HUES6 (cell line): ENCODE measurements around the gene HYDIN.
"Not testable (repeated sequence)": the region's sequence is repeated elsewhere in the genome, so short reads cannot be mapped to it uniquely, and the experiment has no call there.

Experiments
- H3K27ac ChIP-seq: 2 replicates; pipeline ENCODE4 v1.7.0; 2013; ENCODE audit warnings: low read depth, mild to moderate bottlenecking, low read length, inconsistent platforms
- H3K27me3 ChIP-seq: 2 replicates; pipeline ENCODE4 v1.6.1; 2013; ENCODE audit warnings: low read length; ENCODE audit not compliant: control insufficient read depth, insufficient read depth
- H3K36me3 ChIP-seq: 2 replicates; pipeline ENCODE4 v1.6.1; 2013; ENCODE audit warnings: low read length; ENCODE audit not compliant: control insufficient read depth, insufficient read depth
- H3K4me1 ChIP-seq: 2 replicates; pipeline ENCODE4 v1.6.1; 2013; ENCODE audit warnings: low read length; ENCODE audit not compliant: control insufficient read depth, insufficient read depth
- H3K4me3 ChIP-seq: 2 replicates; pipeline ENCODE4 v1.5.1; 2013; ENCODE audit warnings: low read depth, low read length
- H3K9ac ChIP-seq: one replicate; pipeline ENCODE4 v1.6.1; 2013; ENCODE audit warnings: mild to moderate bottlenecking, low read length
- H3K9me3 ChIP-seq: 2 replicates; pipeline ENCODE4 v1.6.1; 2013; ENCODE audit warnings: low read depth, low read length; ENCODE audit not compliant: control insufficient read depth, insufficient read depth

The HYDIN gene

DNA sequence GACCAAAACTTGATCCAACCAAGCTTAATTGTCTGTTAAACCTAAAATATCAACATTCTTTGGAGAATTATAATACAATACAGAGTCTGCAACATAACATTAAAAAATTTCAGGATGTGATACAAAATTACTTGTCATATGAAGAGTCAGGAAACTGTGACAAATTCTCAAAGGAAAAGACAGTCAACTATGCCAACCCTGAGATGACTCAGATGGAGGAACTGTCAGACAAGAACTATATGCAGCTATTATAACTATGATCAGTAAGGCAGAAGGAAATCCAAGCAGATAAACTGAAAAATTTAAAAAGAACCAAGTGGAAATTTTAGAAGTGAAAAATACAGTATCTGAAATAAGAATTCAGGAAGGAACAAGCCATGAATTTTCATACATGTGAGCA lies 299.8 kb downstream of the HYDIN start:
- not testable (repeated sequence) for H3K27me3 ChIP-seq, H3K4me3 ChIP-seq, H3K27ac ChIP-seq, H3K4me1 ChIP-seq, H3K9me3 ChIP-seq, H3K36me3 ChIP-seq, H3K9ac ChIP-seq

DNA sequence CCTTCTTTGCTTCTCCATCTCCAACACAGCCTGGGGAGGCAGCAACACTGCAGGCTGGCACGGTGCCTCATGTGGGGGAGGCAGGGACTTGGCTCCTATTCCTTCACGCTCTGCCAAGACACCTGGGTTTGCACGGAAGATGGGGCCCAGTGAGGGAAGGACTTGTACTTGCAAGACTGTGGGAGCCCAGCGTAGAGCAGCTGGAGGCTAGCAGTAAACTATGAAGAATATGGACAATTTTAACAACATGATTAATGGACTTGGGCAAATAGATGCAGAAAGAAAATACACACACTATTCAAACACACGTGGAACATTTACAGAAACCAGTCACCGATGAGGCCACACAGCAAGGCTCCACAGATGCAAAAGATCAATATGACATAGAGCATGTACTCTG lies 308.4 kb downstream of the HYDIN start:
- not testable (repeated sequence) for H3K36me3 ChIP-seq, H3K4me1 ChIP-seq, H3K27ac ChIP-seq, H3K9ac ChIP-seq, H3K4me3 ChIP-seq, H3K9me3 ChIP-seq, H3K27me3 ChIP-seq

DNA sequence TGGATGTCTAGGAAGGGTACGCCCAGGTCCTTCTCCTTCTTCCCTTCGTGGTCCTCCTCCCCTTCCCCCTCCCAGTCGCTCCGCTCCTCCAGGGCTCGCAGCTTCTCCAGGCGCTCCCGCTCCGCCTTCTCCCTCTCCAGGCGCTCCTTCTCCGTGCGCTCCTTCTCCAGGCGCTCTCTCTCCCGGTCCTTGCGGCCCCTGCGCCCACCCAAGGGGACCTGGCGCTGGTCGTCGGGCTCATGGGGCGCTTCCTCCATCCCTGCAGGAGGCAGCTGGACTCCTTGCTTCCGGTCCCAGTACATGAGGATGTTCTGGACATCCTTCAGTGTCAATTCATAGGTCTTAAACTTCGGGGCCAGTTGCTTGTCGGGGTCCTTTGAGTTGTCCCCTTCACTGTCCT lies 309.9 kb downstream of the HYDIN start:
- H3K27me3 ChIP-seq, H3K4me3 ChIP-seq, H3K27ac ChIP-seq, H3K36me3 ChIP-seq, H3K9me3 ChIP-seq, H3K9ac ChIP-seq, H3K4me1 ChIP-seq: not testable (repeated sequence)

DNA sequence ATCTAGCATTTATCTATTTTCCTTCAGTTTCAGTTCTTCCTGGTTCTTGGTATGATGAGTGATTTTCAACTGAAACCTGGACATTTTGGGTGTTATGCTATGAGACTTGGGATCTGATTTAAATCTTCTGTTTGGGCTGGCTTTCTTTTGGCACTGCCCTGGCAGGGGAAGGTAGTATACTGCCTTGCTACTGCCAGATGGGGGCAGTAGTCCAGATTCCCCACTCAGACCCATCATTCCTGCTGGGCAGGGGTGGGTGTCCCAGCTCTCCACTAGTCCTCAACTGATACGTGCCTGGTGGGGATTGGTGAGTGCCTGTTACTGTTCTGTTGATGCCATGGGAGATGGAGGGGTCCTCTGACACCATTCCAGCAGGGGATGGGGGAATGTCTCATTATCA lies 342.3 kb downstream of the HYDIN start:
- H3K4me1 ChIP-seq, H3K27me3 ChIP-seq, H3K36me3 ChIP-seq, H3K9ac ChIP-seq, H3K4me3 ChIP-seq, H3K27ac ChIP-seq, H3K9me3 ChIP-seq: not testable (repeated sequence)

GRCh38 chr16:70884652-70885051 lies 345.9 kb downstream of the HYDIN start:
- not testable (repeated sequence) for H3K9me3 ChIP-seq, H3K27me3 ChIP-seq, H3K4me3 ChIP-seq, H3K36me3 ChIP-seq, H3K4me1 ChIP-seq, H3K27ac ChIP-seq, H3K9ac ChIP-seq

DNA sequence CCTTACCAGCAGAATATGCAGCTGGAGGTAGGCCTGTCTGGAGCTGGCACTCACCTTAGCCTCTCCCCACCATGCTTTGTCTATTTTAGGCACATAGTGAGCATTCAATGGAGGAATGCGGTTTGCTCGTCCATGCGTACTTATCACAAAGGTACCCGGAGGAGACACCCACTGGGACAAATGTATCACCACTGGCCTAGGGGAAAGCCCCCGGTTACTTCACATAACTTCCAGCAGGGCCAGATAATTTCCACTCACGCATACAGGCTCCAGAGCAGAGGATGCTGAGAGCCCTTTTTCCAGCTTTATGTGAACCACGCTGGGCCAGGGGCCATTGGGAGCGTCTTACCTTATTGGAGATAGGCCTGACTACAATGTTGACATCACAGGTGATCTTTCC lies 348.2 kb downstream of the HYDIN start:
- not testable (repeated sequence) for H3K4me3 ChIP-seq, H3K9ac ChIP-seq, H3K27ac ChIP-seq, H3K27me3 ChIP-seq, H3K4me1 ChIP-seq, H3K36me3 ChIP-seq, H3K9me3 ChIP-seq

- not testable (repeated sequence) for H3K4me3 ChIP-seq, H3K4me1 ChIP-seq, H3K27ac ChIP-seq, H3K36me3 ChIP-seq, H3K27me3 ChIP-seq, H3K9me3 ChIP-seq, H3K9ac ChIP-seq
These were observed 352.6 kb downstream of the HYDIN start for GRCh38 chr16:70877895-70878294.

DNA sequence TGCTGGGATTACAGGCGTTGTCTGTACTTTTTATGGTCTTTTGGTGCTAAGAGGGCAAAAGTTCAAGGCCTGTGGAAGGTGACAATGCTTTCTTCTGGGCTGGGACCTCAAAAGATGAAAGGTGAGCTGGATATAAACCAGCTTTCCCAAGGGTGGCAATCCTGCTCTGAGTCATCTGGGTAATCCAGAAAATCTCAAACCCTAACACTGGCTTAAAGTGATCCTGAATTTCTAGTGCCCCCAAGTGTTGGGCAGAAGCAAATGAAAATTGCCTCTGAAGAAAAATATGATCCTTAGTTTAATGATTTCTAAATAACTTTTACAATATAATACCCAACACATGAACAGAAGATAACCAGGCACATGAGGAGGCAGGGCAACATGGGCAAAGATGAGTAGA lies 354.1 kb downstream of the HYDIN start:
- not testable (repeated sequence) for H3K36me3 ChIP-seq, H3K9ac ChIP-seq, H3K9me3 ChIP-seq, H3K4me3 ChIP-seq, H3K4me1 ChIP-seq, H3K27me3 ChIP-seq, H3K27ac ChIP-seq

- not testable (repeated sequence) for H3K36me3 ChIP-seq, H3K27ac ChIP-seq, H3K27me3 ChIP-seq, H3K9ac ChIP-seq, H3K9me3 ChIP-seq, H3K4me3 ChIP-seq, H3K4me1 ChIP-seq
These were observed 365.8 kb downstream of the HYDIN start for GRCh38 chr16:70864698-70865097.

DNA sequence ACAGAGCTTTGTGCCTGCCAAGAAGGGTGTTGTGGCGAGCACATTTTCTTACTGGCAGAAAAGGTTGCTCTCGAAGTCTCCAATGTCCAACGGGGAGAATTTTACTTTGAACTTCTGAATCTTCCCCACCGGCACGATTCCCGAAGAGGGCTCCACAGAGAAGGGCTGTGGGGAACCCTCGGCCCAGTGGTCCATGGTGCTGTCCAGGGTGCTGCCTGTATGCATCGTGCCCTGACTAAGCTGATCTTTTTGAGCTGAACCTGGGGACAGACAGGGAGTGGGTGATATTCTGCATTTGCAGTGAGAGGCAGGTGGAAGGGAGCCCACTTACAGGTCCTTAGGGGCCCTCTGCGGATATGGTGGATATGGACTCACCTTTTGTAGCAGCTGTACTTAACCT lies 368.5 kb downstream of the HYDIN start:
- not testable (repeated sequence) for H3K27ac ChIP-seq, H3K4me1 ChIP-seq, H3K4me3 ChIP-seq, H3K27me3 ChIP-seq, H3K9ac ChIP-seq, H3K36me3 ChIP-seq, H3K9me3 ChIP-seq

DNA sequence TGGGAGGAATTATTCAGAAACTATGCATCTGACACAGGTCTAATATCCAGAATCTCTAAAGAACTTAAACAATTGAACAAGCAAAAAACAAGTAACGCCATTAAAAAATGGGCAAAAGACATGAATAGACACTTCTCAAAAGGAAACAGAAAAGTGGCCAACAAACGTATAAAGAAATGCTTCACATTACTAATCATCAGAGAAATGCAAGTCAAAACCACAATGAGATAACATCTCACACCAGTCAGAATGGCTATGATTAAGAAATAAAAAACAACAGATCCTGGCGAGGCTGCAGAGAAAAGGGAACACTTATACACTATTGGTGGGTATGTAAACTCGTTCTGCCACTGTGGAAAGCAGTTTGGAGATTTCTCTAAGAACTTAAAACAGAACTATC lies 379.2 kb downstream of the HYDIN start:
- not testable (repeated sequence) for H3K4me1 ChIP-seq, H3K4me3 ChIP-seq, H3K9ac ChIP-seq, H3K27me3 ChIP-seq, H3K36me3 ChIP-seq, H3K9me3 ChIP-seq, H3K27ac ChIP-seq

DNA sequence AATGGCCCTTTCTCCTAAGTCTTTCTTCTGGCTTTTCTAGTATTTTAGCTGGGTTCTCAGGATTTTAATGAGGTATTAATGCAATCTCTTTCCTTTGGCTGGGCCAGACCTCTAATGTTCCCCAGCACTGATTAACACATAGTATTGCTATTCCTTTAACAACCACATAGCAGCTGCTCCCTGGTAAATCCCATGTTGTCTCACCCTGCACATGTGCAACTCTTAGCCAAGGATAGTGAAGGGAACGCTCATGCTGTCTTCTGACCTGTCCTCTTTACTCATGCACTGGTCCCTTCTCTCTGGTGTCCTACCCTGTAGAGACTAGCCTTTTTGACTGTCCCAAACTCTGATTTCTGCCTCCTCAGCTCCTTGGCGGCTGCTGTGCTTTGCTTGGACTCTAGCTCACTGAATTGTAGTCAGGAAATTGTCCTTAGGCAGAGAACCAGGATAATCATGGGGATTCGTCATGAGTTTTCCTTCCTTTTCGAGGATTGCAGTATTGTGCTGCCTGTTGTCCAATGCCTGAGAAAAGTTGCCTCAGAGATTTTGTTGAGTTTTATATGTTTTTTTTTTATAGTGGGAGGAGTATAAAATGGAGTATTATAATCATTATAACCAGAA lies 406.9 kb downstream of the HYDIN start:
- not testable (repeated sequence) for H3K27ac ChIP-seq, H3K27me3 ChIP-seq, H3K4me1 ChIP-seq, H3K36me3 ChIP-seq, H3K4me3 ChIP-seq, H3K9ac ChIP-seq, H3K9me3 ChIP-seq
